A204.1 (cell line): ENCODE data around the gene PJA1.

Experiments used
- FAIRE-seq: peaks from 2 replicates; lab custom pipeline; 2012; peaks lifted over from hg19 to GRCh38; lab: Jason Lieb, UNC

PJA1 gene

DNA sequence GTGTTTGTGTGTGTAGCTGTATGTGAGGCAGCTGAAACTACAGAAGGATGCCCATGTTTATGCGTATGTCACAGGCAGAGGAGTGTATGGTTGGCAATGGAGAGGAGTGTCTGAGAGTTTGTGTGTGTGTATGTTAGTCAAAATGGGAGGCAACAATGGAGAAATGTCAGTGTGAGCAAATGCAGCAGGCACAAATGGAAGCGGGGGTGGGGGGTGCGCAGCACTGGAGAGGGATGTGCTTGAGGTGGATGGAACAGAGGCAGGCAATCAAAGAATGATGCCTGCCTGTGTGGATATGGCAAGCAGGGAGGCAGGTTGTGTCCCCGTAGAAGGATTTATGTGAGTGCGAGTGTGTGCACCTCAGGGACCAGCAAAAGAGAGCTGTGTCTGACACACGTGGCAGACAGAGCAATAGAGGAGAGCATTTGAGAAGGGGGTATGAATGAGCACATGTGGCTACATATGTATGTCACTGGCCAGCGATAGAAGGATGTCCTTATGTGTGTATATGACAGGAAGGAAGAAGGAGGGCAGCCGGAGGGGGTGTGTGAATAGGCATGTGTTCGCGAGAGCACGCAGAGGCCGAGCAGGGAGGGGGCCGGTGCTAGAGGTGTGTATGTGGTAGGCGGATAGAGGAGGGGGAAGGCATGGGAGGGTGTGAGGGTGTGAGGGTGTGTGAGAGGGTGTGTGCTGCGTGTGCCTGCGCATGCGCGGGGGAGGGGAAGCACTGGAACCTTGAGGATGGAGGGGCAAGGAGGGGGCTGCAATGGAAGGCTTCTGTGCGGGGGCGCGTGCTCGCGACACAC is 1.1 kb downstream of the PJA1 start:
- FAIRE-seq, result no peak

DNA sequence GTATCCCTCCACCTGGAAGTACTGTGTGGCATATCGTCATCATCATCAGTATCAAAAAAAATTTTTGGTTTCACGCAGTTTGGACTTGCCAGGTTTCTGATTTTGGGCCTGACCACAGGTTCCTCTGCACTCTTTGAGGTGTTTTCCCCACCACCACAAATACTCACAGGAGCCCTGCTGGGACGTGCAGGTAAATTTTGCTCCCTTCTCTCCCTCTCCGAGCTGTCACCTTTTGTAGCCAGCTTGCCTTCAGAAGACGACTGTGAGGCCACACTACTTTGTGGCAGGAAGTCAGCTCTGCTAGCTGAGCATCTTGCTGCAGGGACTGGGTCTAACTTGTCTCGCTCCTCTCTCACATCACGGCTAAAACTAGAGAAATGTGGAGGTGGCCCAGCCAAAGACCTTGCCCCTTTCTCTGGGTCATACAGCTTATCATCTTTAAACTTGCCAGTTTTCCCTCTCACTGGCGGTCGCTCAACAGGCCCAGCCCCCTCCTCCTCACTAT is 2.8 kb downstream of the PJA1 start:
- FAIRE-seq, result no peak

DNA sequence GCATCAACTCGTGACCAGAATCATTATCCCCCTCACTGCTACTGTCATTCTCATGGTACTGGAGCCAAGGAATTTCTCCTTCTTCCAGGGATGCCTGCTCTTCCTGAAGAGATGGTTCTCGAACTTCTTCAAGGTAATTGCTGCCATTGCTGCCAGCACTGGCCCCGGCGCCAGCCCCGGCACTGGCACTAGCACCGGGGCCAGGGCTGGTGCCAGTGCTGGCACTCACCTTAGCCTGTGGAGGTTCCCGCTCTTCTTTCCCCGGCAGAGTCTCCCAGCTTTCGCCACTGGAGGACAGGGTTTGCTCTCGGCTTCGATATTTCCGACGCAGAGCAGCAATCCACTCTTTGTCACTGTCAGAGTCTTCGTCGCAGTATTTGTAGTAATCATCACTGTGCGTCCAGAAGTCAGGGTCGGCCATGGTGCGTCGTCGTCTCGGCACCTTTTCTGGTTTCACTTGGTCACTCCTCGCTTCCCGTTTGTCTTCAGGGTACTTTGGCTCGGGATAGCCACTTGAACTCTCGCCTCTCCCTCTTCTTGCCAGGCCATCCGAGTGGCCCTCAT is 3.4 kb downstream of the PJA1 start:
- FAIRE-seq, result no peak

DNA sequence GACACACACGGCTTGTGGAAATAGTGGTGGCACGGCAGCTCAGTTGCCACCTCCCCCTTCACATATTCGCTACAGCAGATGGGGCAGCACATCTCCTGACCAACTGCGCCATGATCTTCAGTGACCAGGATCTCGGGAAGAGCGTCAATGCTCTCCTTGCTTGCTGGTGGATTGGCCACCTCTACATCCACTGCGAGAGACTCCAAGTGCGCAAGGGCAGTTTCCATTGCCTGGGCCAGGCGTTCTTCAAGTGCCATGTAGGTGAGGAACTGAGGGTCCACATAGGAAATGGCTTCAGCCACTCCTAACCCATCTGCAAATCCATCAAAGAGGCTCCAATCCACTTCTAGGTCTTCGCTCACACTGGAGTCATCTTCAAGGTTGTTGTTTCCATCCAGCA is 3.9 kb downstream of the PJA1 start:
- FAIRE-seq, result no peak

DNA sequence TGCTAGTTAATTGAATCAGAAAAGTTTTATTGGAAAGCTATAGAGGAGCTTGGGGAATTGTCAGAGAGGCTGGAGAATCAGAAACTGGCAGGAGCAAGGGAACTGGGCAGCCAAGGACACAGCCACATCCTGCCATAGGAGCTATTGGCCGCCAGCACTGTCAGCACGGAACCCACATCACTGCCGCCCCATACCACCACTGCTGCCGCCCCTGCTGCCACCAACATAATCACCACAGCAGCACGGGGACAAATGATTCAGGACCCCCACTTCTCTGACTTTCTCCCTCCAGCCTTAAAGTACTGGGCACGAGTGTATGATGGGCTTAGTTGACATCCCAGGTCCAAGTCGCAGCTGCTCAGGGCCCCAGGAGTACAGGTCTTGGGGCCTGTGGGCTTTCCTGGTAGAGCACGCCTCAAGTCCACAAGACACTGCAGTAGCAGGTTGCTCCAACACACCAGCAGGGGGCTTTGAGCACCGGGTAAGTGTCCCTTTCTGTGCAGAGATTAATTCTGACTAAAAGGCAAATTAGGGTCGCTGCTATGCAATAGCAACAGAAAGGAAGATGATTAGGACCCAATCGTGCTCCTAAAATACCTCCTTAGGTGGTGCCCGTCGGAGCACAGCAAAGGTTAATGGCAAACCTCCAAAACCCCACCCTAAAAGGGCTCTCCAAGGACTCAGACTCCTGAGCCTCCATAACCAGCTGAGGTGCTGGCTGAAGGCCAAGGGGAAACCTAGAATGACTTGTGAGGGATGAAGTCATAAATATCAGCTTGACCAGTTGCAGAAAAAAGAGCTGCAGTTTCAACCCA is 6.9 kb downstream of the PJA1 start:
- no peak for FAIRE-seq

DNA sequence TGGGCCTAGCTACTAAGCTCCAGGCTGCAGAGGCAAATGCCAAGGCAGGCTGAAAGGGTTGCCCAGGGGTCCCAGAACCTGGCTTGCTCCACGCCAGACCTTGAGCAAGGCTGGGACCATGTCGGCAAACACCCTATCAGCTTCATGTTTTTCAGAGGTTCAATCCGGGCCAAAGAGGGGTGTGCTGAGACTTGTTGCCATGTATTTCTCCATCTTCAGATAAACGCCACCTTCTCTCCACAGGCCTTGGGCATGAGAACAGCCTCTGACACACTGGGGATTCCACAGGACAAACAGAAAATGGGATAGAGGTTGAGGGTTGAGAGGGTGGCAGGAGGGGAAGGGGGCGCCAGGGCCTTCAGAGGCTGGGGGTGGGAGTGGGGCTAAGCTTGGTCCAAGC is 8.6 kb downstream of the PJA1 start:
- FAIRE-seq, result no peak

DNA sequence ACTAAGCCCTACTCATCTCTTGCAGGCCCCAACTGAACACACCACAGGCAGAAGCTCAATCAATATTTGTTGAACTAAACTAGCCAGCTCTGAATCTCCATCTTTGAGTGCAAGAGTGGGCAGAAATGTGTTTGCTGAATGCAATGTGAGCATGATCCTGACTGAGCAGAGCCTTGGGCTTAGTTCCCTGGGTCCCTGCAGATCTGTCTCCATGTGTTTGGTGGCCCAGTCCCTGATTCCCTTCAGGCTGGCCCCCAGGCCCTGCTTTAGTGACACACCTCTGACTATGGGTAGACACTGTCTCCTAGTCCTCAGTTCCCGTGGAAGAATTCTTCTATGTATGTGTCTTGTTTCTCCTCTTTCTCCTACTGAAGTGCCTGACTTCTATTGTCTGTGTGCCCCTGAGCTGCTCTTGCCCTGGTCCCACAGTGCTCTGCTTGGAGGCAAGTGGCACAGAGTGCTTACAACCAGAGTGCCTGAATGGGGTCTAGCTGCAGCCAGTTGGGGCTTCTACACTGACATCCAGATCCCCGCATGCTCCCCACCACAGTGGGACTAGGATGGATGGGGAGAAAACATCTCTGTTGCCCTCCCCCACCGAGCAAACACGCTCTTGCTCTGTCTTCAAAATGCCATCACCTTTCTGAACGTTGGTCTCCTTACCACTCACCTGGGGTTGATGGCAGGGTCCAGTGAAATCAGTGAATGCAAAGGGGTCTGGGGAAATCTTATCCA is 9.3 kb downstream of the PJA1 start:
- FAIRE-seq, result no peak

DNA sequence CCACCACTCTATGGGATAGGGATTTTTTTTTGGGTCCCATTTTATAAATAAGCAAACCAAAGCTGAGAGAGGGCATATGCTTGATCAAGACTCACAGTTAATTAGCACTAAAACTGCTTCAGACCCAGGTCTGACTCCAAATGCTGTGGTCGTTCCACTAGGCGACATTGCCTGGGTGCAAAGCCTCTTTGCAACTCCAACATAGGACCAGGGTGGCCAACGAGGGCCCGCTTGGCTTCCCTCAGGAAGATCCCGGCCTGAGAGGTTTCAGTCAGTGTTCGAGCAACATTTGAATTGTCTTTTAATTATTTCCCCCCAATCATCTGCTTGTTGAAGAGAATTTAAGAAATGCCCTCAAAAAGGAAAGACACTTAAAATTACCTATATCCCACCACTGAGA is 11.2 kb downstream of the PJA1 start:
- no peak for FAIRE-seq

DNA sequence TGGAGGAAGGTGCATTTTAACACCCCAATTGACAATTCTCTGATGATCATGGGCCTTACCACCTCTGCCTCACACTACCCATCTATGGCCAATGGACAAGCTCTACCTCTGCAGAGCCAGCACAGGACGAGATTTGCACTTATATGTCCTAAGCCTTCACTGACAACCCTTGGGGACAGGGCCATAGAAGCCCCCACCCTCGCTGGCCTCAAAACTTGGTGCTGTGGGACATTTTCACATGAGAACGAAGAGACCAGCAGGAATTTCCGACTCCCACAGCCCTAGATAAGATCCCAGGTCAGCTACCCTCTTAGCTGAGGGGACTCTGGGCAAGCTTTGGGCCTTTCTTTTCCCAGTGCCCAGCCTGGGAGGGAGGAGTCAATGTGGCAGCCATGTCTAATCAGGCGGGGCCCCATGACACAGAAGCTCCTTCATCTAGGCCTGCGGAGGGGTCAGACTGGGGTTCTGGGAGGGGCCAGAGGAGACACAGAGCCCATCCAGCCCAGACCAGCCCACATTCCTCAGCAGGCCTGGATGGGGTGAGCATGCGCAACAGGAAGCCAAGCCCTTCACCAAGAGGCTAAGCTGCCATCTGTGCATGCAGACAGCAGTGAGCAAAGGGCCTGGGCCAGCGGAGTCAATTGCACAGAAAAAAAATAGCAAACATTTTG is 12.1 kb downstream of the PJA1 start:
- no peak for FAIRE-seq

DNA sequence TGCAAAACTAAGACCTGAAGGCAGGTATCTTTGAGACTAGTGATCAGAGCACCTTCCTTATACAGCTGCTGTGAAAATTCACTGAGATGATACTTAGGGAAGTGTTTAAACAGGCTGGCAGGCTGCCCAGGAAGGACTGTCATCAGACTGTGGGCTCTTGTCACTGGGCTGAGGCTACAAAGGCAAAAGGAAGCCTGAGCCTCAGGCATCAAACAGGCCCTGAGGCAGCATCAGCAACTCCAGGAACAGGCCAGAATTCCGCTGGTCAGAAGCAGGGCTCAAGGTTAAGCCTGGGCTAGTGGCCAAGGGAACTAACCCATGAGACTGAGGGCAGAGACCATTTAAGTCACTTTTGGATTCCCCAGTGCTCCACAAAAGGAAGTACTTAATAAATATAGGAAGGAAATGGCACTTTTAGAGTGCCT is 12.8 kb downstream of the PJA1 start:
- FAIRE-seq, result no peak

DNA sequence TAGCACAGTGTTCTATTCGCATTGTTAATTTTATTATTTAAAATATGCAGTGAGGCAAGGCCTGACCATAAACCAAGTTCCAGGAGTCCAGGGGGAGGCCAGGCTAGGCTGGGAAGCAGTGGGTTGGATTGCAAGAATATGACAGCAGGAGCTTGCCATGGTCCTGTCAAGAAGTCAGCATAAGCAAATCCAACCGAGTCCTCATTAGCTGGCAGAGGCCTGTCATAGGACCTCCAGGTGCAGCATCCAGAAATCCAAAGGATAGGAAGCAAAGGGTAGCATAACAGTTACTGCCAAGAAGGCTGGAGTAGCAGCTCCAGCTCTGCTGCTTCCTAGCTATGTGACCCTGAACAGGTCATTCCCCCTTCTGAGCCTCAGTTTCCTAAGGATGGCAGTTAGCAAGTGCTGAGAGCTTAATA is 13.4 kb downstream of the PJA1 start:
- FAIRE-seq, result no peak

DNA sequence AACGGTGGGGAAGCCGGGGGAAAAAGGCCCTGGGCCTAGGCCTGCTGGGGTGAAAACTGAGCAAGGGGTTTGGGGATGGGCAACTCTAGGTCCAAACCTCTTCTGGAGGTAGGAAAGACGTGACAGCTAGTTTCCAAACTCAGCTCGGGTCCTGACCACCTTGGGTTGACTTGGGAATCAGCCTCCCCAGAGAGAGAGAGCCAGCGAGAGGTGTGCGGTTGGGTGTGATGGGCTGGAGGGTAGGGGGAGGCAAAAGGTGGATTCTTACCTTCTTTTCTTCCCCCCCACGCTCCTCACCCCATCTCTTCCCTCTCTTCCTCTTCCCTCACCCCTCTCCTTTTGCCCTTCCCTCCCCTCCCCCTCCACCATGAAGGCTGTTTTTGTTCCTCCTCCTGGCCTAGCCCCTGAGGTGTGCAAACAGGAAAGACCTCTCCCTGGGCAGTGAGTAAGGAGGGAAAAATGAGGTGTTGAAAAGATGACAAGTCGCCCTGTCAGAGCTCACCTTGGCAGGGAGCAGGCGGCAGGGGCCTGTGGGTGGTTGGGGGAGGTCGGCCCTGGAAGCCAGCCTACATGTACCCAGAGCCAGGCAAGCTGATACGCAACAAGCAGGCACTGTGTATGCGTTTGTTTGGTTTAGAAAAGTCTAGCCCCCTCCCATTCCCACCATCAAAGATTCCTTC is 14.8 kb downstream of the PJA1 start:
- FAIRE-seq, result no peak

DNA sequence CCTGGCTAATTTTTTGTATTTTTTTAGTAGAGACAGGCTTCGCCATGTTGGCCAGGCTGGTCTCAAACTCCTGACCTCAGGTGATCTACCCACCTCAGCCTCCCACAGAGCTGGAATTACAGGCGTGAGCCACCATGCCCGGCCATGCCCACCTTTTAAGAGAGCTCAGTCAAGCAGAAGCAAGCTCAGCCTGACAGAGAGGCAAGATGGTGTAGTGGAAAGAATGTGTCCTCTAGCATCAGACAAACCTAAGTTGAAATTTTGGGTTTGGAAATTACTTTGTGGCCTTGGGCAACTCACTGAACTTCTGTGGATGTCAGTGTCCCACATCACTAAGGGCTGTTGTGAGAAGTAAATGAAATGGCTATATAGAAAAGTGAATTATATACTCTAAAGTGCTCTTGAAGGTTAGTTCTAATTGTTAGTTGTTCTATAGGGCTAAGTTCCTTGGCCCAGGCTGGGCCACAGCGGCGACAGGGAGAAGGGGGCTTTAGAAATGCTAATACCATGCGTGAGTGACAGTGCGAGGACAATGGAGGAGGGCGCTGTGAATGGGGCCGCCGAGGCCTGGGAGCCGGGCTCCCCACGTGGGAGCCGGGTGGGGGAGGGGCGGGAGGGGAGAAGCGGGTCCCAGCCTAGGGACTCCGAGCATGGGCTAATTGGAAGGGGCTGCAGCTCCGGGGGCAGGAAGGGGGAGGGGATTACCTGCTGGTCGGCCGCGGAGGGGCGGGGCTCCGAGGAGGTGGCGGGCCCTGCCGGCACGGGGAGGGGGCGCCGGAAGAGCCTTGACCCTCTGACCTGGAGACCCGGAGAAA is 15.6 kb downstream of the PJA1 start:
- FAIRE-seq, result no peak

DNA sequence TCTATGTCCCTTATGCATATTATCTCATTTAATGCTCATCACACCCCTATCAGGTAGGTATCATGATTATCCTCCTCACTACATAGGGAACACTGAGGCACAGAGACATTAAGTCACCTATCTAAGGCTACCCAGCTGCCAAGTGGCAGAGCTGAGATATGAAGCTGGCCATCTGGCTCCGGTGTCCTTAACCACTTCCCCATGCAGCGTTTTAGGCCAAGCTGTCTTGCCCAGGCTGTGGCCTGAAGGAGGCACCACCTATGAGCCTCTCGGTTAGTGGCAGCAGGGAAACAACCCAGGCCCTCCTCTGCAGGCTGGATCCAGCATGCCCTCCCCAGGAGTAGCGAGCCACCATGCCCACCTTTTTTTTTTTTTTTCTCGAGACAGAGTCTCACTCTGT is 16.3 kb downstream of the PJA1 start:
- no peak for FAIRE-seq

DNA sequence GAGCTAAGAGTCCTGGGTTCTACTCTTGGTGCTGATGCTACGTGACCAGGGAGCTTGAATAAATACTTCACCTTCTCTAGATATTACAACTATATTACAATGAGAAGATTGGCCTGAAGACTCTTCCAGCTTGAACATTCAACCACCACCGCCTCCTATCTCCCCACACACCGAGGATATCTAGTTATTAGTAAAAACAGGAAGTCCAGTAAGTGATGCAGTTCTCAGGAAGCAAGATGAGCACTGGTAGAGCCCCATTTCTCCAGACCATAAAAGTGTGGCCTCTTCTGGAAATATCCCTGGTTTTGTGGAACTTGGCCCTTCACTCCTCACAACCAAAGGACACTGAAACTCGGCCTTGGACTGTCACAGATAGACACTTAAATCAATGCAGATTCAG is 18.5 kb downstream of the PJA1 start:
- no peak for FAIRE-seq

DNA sequence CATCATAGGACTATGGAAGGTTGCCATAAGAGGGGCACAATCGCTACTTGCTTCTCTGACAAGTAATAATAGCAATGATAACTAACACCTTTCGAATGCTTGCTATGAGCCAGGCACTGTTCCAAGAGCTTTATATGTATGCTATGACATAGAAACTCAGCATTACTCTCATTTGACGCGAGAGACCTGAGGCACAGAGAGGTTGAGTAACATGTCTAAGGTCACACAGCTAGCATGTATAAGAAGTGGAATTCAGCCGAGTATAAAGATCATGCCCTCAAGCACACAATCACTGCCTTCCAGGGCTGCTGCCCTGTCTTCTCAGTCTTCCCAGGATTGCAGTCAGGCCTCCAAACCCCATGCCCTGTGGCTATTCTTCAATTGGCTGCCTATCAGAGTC is 19.5 kb downstream of the PJA1 start:
- FAIRE-seq, result no peak

DNA sequence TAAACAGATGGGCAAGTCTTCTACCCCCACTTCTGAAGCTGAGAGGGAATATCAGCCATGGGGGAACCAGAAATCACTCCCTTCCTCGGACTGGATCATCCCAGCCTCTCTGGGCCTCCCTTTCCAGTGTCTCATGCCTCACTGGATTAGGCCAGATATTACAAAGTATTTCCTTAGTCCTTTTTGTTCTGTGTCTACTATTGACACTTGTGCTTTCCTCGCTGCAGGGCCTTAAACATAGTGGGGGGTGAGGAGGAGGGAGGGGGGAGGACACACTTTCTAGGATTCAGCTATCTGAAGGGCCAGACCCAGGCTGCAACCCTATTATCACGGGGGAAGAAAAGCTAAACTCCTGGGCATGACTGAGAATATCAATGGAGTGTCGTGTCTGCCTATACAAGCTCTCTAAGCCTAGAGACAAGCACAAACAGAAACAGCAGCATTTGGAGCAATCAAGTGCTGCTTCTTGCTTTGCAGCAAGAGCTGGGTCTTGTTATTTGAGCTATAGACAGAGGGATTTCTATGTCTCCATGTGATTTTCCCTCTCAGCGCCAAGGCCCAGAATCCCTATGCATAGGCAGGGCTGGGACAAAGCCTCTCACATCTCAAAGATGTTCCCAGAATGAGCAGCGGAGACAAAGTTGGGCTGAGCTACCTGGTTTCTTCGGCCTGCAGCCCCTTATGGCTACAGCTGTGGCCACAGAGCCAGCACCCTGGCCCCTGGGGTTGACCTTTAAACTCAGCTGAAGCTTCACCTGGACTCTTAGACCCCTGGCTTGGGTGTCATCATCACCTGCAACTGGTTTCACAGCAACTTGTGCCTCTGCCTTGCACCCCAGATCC is 20.2 kb downstream of the PJA1 start:
- no peak for FAIRE-seq

DNA sequence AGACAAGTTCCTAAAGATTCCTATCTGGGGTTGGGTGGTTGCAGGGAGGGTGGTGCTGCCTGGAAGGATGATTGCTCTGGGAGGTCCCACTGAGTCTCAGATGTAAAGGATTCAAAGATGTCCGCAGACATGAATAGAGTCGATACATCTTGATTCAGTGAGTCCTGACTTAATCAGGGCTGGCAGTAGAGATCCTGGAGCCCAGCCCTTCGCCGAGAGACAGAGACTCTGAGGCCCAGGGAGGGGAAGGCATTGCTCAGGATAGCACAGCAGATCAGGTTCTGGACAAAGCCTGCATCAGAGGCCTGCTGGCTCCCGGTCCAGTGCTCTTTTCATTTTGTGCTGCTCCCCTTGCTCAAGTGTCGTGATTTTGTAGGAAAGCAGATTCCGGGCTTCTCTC is 21.7 kb downstream of the PJA1 start:
- no peak for FAIRE-seq

DNA sequence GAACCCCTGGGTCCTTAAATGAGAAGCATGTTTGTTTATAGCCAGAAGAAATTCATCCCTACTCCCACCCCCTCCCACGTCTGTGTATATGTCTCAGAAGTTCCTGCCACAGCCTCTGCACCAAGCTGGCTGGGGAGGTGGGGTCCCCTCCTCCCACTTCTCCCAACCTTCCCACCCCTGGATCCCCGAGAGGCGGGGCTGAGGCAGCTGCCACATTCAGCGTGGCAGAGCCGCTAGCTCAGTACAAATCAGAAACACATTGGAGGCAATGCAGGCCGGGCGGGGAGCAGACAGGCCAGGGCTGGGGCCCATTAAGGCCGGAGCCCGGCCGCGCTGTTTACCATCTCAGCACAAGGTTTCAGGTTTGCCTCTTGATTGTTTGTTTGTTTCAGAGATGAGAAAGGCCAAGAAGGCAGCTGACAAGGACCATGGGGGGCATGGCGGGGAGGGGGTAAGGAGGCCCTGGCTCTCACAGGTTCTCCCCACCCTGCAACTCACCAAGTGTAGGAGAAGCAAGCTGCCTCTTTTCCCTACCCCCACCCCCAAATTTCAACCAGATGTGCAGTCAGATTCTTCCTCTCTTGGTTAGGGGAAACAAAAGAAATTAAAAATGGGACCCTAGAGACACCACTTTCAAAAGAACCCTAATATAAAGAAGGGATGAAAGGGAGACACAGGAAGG is 22.3 kb downstream of the PJA1 start:
- no peak for FAIRE-seq
